Measurements from ENCODE around the gene RAD9A. TPM values are rescaled to one million over a fixed set of nuclear protein-coding genes. Genes with fewer than 3 reads are reported as not detected.

Gene RAD9A
- total and polyA plus RNA-seq, 9 of the 15 experiments (the other 6 are each of a cell fraction or from before 2014, with no cell fraction given), result 1.4 to 41.2 (median 16.1) TPM

DNA sequence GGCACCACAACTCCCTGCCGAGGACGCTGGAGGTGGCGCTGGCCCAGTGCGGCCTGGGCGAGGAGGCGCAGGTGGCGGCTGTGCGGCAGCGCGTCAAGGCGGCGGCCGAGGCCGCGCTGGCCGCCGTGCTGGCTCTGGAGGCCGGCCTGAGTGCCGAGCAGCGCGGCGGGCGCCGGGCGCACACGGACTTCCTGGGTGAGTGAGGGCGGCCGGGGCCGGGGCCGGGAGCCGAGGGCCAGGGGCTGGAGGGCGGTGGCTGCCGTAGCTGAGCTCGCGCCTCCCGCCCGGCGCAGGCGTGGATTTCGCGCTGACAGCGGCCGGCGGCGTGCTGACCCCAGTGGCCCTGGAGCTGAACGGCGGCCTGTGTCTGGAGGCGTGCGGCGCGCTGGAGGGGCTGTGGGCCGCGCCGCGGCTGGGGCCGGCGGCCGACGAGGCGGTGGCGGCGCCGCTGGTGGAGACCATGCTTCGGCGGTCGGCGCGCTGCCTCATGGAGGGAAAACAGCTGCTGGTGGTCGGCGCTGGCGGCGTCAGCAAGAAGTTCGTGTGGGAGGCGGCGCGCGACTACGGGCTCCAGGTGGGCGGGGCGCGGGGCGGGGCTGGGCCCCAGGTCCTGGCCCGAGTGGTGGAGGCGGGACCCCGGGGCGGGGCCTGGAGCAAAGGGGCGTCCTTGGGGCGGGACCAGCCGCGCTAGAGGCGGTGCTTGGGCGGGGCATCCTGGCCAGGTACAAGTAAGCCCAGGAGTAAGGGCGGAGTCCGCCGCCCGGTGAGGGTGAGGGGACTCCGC lies 29.1 kb downstream of the RAD9A start (continued):
- TF ChIP-seq SOX6 (IDR thresholded peaks at IDR 0.05) (peak; percentile 42; the same call in 1 of the 2 replicates), STAT5B (CRISPR knock-in tag; IDR thresholded peaks at IDR 0.05) (no peak), THRAP3 (IDR thresholded peaks at IDR 0.05; ENCODE audit: borderline replicate concordance) (no peak), MCM5 (IDR thresholded peaks at IDR 0.05; ENCODE audit: low read depth) (no peak), ZNF584 (CRISPR knock-in tag; IDR thresholded peaks at IDR 0.05; ENCODE audit: low read depth) (no peak), ZNF197 (CRISPR knock-in tag; IDR thresholded peaks at IDR 0.05; ENCODE audit: low read depth) (no peak), TAF9B (IDR thresholded peaks at IDR 0.05; ENCODE audit: partially characterized antibody) (no peak), BRD9 (IDR thresholded peaks at IDR 0.05; ENCODE audit: low read depth, partially characterized antibody) (no peak), TAF1 (IDR thresholded peaks at IDR 0.05; ENCODE audit: control insufficient read depth, extremely low read depth, insufficient read depth, low read length, severe bottlenecking) (peak; percentile 64), MCM3 (IDR thresholded peaks at IDR 0.05) (no peak), JUN (IDR thresholded peaks at IDR 0.05; ENCODE audit: borderline replicate concordance, low read depth, low read length) (0 out of 2 replicates have a peak, but pooled peaks have one; percentile 6), JUN (CRISPR knock-in tag; IDR thresholded peaks at IDR 0.05; ENCODE audit: borderline replicate concordance) (no peak), WHSC1 (IDR thresholded peaks at IDR 0.05; ENCODE audit: low read length) (no peak), SMARCE1 (IDR thresholded peaks at IDR 0.05) (no peak), RB1 (IDR thresholded peaks at IDR 0.05; ENCODE audit: low read depth) (peak; percentile 80; the same call in 1 of the 2 replicates), SP1 (CRISPR knock-in tag; IDR thresholded peaks at IDR 0.05) (peak; percentile 76), ZNF551 (CRISPR knock-in tag; IDR thresholded peaks at IDR 0.05) (no peak), ESRRA (IDR thresholded peaks at IDR 0.05; ENCODE audit: borderline replicate concordance, low read depth) (0 out of 2 replicates have a peak, but pooled peaks have one; percentile 31), ESRRB (CRISPR knock-in tag; IDR thresholded peaks at IDR 0.05; ENCODE audit: borderline replicate concordance) (no peak), RBFOX2 (IDR thresholded peaks at IDR 0.05; ENCODE audit: low read depth, low read length) (peak; percentile 87), POLR2G (IDR thresholded peaks at IDR 0.05; ENCODE audit: low read depth, low read length) (peak; percentile 89)
- TF ChIP-seq, protein P1, sequence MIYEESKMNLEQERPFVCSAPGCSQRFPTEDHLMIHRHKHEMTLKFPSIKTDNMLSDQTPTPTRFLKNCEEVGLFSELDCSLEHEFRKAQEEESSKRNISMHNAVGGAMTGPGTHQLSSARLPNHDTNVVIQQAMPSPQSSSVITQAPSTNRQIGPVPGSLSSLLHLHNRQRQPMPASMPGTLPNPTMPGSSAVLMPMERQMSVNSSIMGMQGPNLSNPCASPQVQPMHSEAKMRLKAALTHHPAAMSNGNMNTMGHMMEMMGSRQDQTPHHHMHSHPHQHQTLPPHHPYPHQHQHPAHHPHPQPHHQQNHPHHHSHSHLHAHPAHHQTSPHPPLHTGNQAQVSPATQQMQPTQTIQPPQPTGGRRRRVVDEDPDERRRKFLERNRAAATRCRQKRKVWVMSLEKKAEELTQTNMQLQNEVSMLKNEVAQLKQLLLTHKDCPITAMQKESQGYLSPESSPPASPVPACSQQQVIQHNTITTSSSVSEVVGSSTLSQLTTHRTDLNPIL (CRISPR knock-in tag; IDR thresholded peaks at IDR 0.05), result no peak
- TF ChIP-seq, protein P2, sequence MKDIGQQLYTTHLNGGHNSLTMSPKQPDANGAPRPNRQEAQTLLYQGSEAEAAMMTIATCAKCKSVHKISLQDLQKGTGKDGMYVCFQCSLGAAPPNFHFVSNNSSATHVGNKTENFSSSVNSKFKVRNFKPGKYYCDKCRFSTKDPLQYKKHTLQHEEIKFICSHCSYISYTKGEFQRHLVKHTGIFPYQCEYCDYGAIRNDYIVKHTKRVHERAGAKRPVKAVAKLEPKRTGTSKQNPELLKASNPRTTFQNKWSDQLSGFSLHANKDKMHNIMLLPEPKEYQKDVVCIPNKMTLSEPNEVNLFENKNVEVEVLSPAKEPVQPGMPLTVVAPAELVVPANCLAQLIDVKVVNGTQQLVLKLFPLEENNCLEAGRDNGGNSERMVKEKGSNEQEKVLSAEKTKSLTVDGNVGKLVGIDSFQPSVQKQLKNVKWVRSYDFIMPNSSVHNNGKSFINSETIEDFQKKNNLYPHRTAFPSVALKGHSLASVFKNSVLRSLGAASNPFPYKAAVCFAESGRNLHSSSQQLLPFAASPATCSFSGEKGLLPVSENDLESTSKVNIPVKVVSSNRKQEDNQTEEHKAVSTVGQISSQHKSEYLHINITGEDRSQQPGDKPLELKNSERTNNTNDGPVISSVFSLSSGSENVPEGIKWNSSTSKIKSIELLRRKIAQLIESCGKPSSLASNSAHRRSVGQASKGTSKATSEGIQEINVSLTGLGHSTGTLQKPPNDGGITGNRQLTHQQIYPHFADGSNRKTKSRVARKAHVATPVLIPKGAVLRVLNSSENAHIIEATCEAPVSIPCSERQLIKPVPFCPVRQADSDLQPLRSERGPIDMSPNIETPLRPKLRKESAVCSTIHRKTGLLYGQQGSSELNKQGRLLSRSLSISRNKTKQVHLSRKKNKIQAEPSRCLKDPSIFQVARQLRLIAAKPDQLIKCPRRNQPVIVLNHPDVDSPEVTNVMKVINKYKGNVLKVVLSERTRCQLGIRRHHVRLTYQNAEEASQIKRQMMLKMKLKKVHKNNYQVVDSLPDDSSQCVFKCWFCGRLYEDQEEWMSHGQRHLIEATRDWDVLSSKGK (CRISPR knock-in tag; IDR thresholded peaks at IDR 0.05), result no peak
- TF ChIP-seq, protein P3, sequence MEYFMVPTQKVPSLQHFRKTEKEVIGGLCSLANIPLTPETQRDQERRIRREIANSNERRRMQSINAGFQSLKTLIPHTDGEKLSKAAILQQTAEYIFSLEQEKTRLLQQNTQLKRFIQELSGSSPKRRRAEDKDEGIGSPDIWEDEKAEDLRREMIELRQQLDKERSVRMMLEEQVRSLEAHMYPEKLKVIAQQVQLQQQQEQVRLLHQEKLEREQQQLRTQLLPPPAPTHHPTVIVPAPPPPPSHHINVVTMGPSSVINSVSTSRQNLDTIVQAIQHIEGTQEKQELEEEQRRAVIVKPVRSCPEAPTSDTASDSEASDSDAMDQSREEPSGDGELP (CRISPR knock-in tag; IDR thresholded peaks at IDR 0.05; ENCODE audit: borderline replicate concordance), result peak; percentile 92
